Thoracic aorta (tissue), 2 donors: ENCODE results near the gene CFC1B. TPM values are rescaled to one million over a fixed set of nuclear protein-coding genes. Genes with fewer than 3 reads are reported as not detected.
"Not testable (repeated sequence)": the region's sequence is repeated elsewhere in the genome, so short reads cannot be mapped to it uniquely, and the experiment has no call there.

Experiments used
- ATAC-seq: fragments of 150-250 bp; one replicate; pipeline ENCODE4 v1.8.0; 2017; ENCODE audit warnings: low read depth; ENCODE audit not compliant: insufficient number of reproducible peaks, low FRiP score
- DNase-seq: peaks from one replicate; pipeline ENCODE4 v3.0.0-alpha.2; 2020; ENCODE audit warnings: low spot score
- H3K27ac ChIP-seq, 2 donors: fragments of 200-600 bp; sonication (generic); 1 replicate in 1 of 2; 2 replicates in 1 of 2; pipeline ENCODE4 v1.5.1; 2016; ENCODE audit warnings: mild to moderate bottlenecking in 2 of 2, moderate library complexity in 2 of 2
- H3K27me3 ChIP-seq: fragments of 200-600 bp; sonication (generic); replicated peaks from 2 replicates; pipeline ENCODE4 v1.6.0; 2016; ENCODE audit warnings: mild to moderate bottlenecking; ENCODE audit not compliant: insufficient read depth
- H3K36me3 ChIP-seq: fragments of 200-600 bp; sonication (generic); one replicate; pipeline ENCODE4 v1.5.1; 2016
- H3K4me1 ChIP-seq, 2 donors: fragments of 200-600 bp; sonication (generic); 1 replicate in 1 of 2; 2 replicates in 1 of 2; pipeline versions ENCODE4 v1.5.1 to v1.6.0; 2016; ENCODE audit warnings: low read depth in 2 of 2, mild to moderate bottlenecking in 1 of 2; ENCODE audit not compliant: control insufficient read depth in 1 of 2
- H3K4me3 ChIP-seq: fragments of 200-600 bp; sonication (generic); 2 replicates; pipeline ENCODE4 v1.5.1; 2016; ENCODE audit warnings: mild to moderate bottlenecking
- H3K9me3 ChIP-seq: fragments of 200-600 bp; sonication (generic); 2 replicates; pipeline ENCODE4 v1.5.1; 2016
- total RNA-seq, 2 donors: library from RNA; depleted of rRNA; stranded (reverse); fragments of >200 nt; gene quantifications; one replicate each; pipeline versions ENCODE4 v1.1.0 to v1.2.3, GENCODE V29; 2016

CFC1B gene
- total RNA-seq, 2 donors from 2014 or later: not detected

- H3K4me1 ChIP-seq, H3K27ac ChIP-seq, ATAC-seq, H3K4me3 ChIP-seq, DNase-seq, H3K27me3 ChIP-seq, H3K36me3 ChIP-seq, H3K9me3 ChIP-seq: not testable (repeated sequence)
Measured at GRCh38 chr2:130577559-130577958, 56.5 kb downstream of the CFC1B start.

Other genes starting within 250 kb of the CFC1B start
- gene IMP4, start 178.3 kb upstream of the CFC1B start, total RNA-seq: 100 to 1,000 TPM in 1 of 2 donors, 10 to 100 TPM in 1; 67.4 to 166 TPM
- gene PTPN18, start 165.2 kb upstream of the CFC1B start, total RNA-seq: 10 to 100 TPM; 79.2 to 93.3 TPM
- not detected for gene POTEI, start 11.9 kb upstream of the CFC1B start, total RNA-seq
- gene CFC1, start 78.4 kb downstream of the CFC1B start, total RNA-seq: not detected
- not detected for gene POTEJ, start 90.2 kb downstream of the CFC1B start, total RNA-seq
- gene GPR148, start 207.8 kb downstream of the CFC1B start, total RNA-seq: not detected
- not detected for gene AMER3, start 234.3 kb downstream of the CFC1B start, total RNA-seq